Measurements from ENCODE around the gene NECAB2. TPM values are rescaled to one million over a fixed set of nuclear protein-coding genes. Genes with fewer than 3 reads are reported as not detected.

Gene NECAB2
- polyA plus RNA-seq, 1 experiment = 0.20 TPM

- ChIA-PET POLR2A (no interaction called here), CTCF (interaction anchor here (0.6 to 1.3 kb wide), 7 partner anchors 19 to 146 kb away, joined by 3 read pairs; partner anchors contain the start of gene TAF1C)
- TF ChIP-seq CTCF (IDR thresholded peaks at IDR 0.05; ENCODE audit: low read depth, low read length) = no peak
- Histone ChIP-seq H3K27ac (ENCODE audit: low read depth, low read length) (no peak overlapping the region), H3K27me3 (ENCODE audit: control insufficient read depth, insufficient read depth, low read length) (peaks cover 67% of the 10 kb centered on the region), H3K9me3 (ENCODE audit: control insufficient read depth, insufficient read depth, low read length) (peaks cover 6% of the 10 kb centered on the region), H3K4me3 (ENCODE audit: low read depth, low read length) (no peak overlapping the region)
- no peak for DNase-seq (ENCODE audit: low read depth, low spot score)
Measured at GRCh38 chr16:84040823-84041820, 73.1 kb downstream of the NECAB2 start.

- Histone ChIP-seq H3K27me3 (ENCODE audit: control insufficient read depth, insufficient read depth, low read length) (peaks cover 64% of the 10 kb centered on the region), H3K9me3 (ENCODE audit: control insufficient read depth, insufficient read depth, low read length) (no peaks in the 10 kb centered on the region; the same call in 1 of the 2 replicates), H3K4me3 (ENCODE audit: low read depth, low read length) (no peak overlapping the region), H3K27ac (ENCODE audit: low read depth, low read length) (no peak overlapping the region)
- CTCF ChIA-PET = interaction anchor here (0.6 to 2.3 kb wide), 4 partner anchors 24 to 145 kb away, joined by 3 to 8 read pairs (median 3); partner anchors contain the start of gene TAF1C
- no peak for TF ChIP-seq CTCF (IDR thresholded peaks at IDR 0.05; ENCODE audit: low read depth, low read length)
- POLR2A ChIA-PET = no interaction called here
- no peak for DNase-seq (ENCODE audit: low read depth, low spot score)
Measured at GRCh38 chr16:84041881-84042280, 73.8 kb downstream of the NECAB2 start.

- ChIA-PET CTCF (interaction anchor here (0.8 to 2.3 kb wide), 3 partner anchors 24 to 145 kb away, joined by 3 to 8 read pairs (median 3); partner anchors contain the start of gene TAF1C), POLR2A (no interaction called here)
- Histone ChIP-seq H3K9me3 (ENCODE audit: control insufficient read depth, insufficient read depth, low read length) (no peaks in the 10 kb centered on the region; the same call in 1 of the 2 replicates), H3K4me3 (ENCODE audit: low read depth, low read length) (no peak within 1 kb of the TSS), H3K27ac (ENCODE audit: low read depth, low read length) (no peak within 1 kb of the TSS), H3K27me3 (ENCODE audit: control insufficient read depth, insufficient read depth, low read length) (peaks cover 64% of the 10 kb centered on the region)
- no peak for TF ChIP-seq CTCF (IDR thresholded peaks at IDR 0.05; ENCODE audit: low read depth, low read length)
- no peak for DNase-seq (ENCODE audit: low read depth, low spot score)
Measured at GRCh38 chr16:84042308-84042878, 74.3 kb downstream of the NECAB2 start, which contains the start of gene SLC38A8. Gene SLC38A8, minus strand, starts transcription at chr16:84042795. Its CDS starts 638 bp downstream, at chr16:84042157.

- Histone ChIP-seq H3K4me3 (ENCODE audit: low read depth, low read length) (no peak overlapping the region), H3K27ac (ENCODE audit: low read depth, low read length) (no peak overlapping the region), H3K9me3 (ENCODE audit: control insufficient read depth, insufficient read depth, low read length) (no peaks in the 10 kb centered on the region; the same call in 1 of the 2 replicates), H3K27me3 (ENCODE audit: control insufficient read depth, insufficient read depth, low read length) (peaks cover 64% of the 10 kb centered on the region)
- TF ChIP-seq CTCF (IDR thresholded peaks at IDR 0.05; ENCODE audit: low read depth, low read length) = no peak
- CTCF ChIA-PET = interaction anchor here (0.6 to 2.3 kb wide), 3 partner anchors 23 to 269 kb away, joined by 3 to 8 read pairs (median 4); partner anchors contain the start of gene TAF1C
- DNase-seq (ENCODE audit: low read depth, low spot score) = no peak
- POLR2A ChIA-PET = no interaction called here
Measured at GRCh38 chr16:84042879-84043485, 74.9 kb downstream of the NECAB2 start.

Data from AG04450 (cell line).